Common myeloid progenitor, CD34-positive (primary cell): Measurements from ENCODE around the gene MT1A.
"Not testable (repeated sequence)": the region's sequence is repeated elsewhere in the genome, so short reads cannot be mapped to it uniquely, and the experiment has no call there.

ENCODE experiments used
- CTCF ChIA-PET: fragments of 350-600 bp; sonication (Branson Sonifier 250); formaldehyde crosslinking; loops from one replicate; lab custom pipeline; 2021; ENCODE audit warnings: antibody characterized with exemption; lab: Charles Lee
- POLR2A ChIA-PET: fragments of 350-600 bp; sonication (Branson Sonifier 250); formaldehyde crosslinking; loops from one replicate; lab custom pipeline; 2021; ENCODE audit warnings: antibody characterized with exemption; lab: Charles Lee
- DNase-seq, 3 donors: peaks; one replicate each; pipeline versions ENCODE4 v3.0.0 to v3.0.0-alpha.2; 2013
- H3K27ac ChIP-seq, 2 experiments: 1 replicate in 1 of 2; 2 replicates in 1 of 2; pipeline ENCODE4 v1.7.0; 2013; ENCODE audit warnings: inconsistent platforms in 2 of 2, low read length in 2 of 2, mild to moderate bottlenecking in 2 of 2, low read depth in 1 of 2, moderate library complexity in 1 of 2; ENCODE audit not compliant: severe bottlenecking in 2 of 2, insufficient read depth in 1 of 2, poor library complexity in 1 of 2
- H3K27me3 ChIP-seq, 5 experiments: replicated peaks in 2 of 5; 1 replicate in 3 of 5; 2 replicates in 2 of 5; pipeline versions ENCODE4 v1.6.1 to v1.7.0; 2013; ENCODE audit warnings: low read length in 4 of 5, mild to moderate bottlenecking in 2 of 5, moderate library complexity in 2 of 5, inconsistent platforms in 1 of 5; ENCODE audit not compliant: insufficient read depth in 5 of 5, control insufficient read depth in 4 of 5
- H3K36me3 ChIP-seq, 4 experiments: 1 replicate in 2 of 4; 2 replicates in 2 of 4; pipeline versions ENCODE4 v1.6.1 to v1.7.0; 2013; ENCODE audit warnings: low read length in 3 of 4, control low read depth in 1 of 4, mild to moderate bottlenecking in 1 of 4; ENCODE audit not compliant: control insufficient read depth in 4 of 4, insufficient read depth in 4 of 4
- H3K4me1 ChIP-seq, 4 experiments: 1 replicate in 3 of 4; 2 replicates in 1 of 4; pipeline versions ENCODE4 v1.6.1 to v1.7.1; 2013; ENCODE audit warnings: low read length in 3 of 4, mild to moderate bottlenecking in 3 of 4, control low read depth in 1 of 4, inconsistent platforms in 1 of 4, moderate library complexity in 1 of 4; ENCODE audit not compliant: control insufficient read depth in 4 of 4, insufficient read depth in 4 of 4; ENCODE audit errors: control extremely low read depth in 1 of 4
- H3K4me3 ChIP-seq, 7 experiments: 1 replicate in 4 of 7; 2 replicates in 3 of 7; pipeline versions ENCODE4 v1.5.1 to v1.7.0; 2013; ENCODE audit warnings: mild to moderate bottlenecking in 7 of 7, low read length in 6 of 7, moderate library complexity in 6 of 7, inconsistent platforms in 2 of 7, low read depth in 2 of 7, control low read depth in 1 of 7; ENCODE audit not compliant: insufficient read depth in 4 of 7, control insufficient read depth in 1 of 7; ENCODE audit errors: extremely low read depth in 1 of 7
- H3K9me3 ChIP-seq, 5 experiments: 1 replicate in 4 of 5; 2 replicates in 1 of 5; pipeline versions ENCODE4 v1.6.1 to v1.7.1; 2013; ENCODE audit warnings: low read length in 4 of 5, mild to moderate bottlenecking in 2 of 5, inconsistent platforms in 1 of 5, low read depth in 1 of 5, moderate library complexity in 1 of 5; ENCODE audit not compliant: control insufficient read depth in 4 of 5, insufficient read depth in 2 of 5; ENCODE audit errors: control extremely low read depth in 1 of 5
- WGBS: methylation state at CpG from one replicate; pipeline ENCODE4 v1.1.5; 2013; ENCODE audit not compliant: insufficient coverage; 5-methylcytosine and 5-hydroxymethylcytosine counted together

The MT1A gene

GRCh38 chr16:56616608-56617211 lies 21.8 kb upstream of the MT1A start:
- Histone ChIP-seq H3K27ac (no peak overlapping the region), H3K4me1 (peaks cover 0 to 12% (median 9%) of the 10 kb centered on the region in 4 experiments), H3K36me3 (no peaks in the 10 kb centered on the region), H3K4me3 (peak overlapping the region in 6 of 7 experiments; percentile 29 to 64 (median 46)), H3K27me3 (peaks cover 2 to 37% (median 28%) of the 10 kb centered on the region in 5 experiments), H3K9me3 (no peaks in the 10 kb centered on the region)
- DNase-seq, result no peak
- 52% methylated on average over 18 of the region's 23 CpGs for WGBS
- CTCF ChIA-PET, result no interaction called here
- POLR2A ChIA-PET, result no interaction called here

GRCh38 chr16:56617212-56618085 lies 21.0 kb upstream of the MT1A start:
- peaks cover 2 to 37% (median 28%) of the 10 kb centered on the region in 5 experiments for H3K27me3 ChIP-seq
- DNase-seq, result peak in 2 of 3 donors; percentile 41 to 45
- POLR2A ChIA-PET, result no interaction called here

GRCh38 chr16:56618138-56618537 lies 20.3 kb upstream of the MT1A start:
- CTCF ChIA-PET, result interaction anchor here (0.9 to 1.4 kb wide), 2 partner anchors 16 to 92 kb away, joined by 3 read pairs; no protein-coding TSS in a partner anchor
- POLR2A ChIA-PET, result no interaction called here
- no peak overlapping the region for H3K4me3 ChIP-seq
- no peaks in the 10 kb centered on the region for H3K36me3 ChIP-seq
- no peak for DNase-seq
- H3K4me1 ChIP-seq, result peaks cover 0 to 12% (median 9%) of the 10 kb centered on the region in 4 experiments
- no peak overlapping the region for H3K27ac ChIP-seq
- H3K27me3 ChIP-seq, result peaks cover 2 to 38% (median 28%) of the 10 kb centered on the region in 5 experiments
- 73% methylated on average over 6 of the region's 6 CpGs for WGBS
- no peaks in the 10 kb centered on the region for H3K9me3 ChIP-seq

More at GRCh38 chr16:56617212-56618085, 21.0 kb upstream of the MT1A start:
- WGBS, result 2% methylated on average over 40 of the region's 41 CpGs
- no peaks in the 10 kb centered on the region for H3K9me3 ChIP-seq
- H3K4me1 ChIP-seq, result peaks cover 0 to 12% (median 9%) of the 10 kb centered on the region in 4 experiments
- H3K36me3 ChIP-seq, result no peaks in the 10 kb centered on the region
- no peak overlapping the region for H3K27ac ChIP-seq
- H3K4me3 ChIP-seq, result peak overlapping the region; percentile 10 to 64 (median 37)
- CTCF ChIA-PET, result interaction anchor here (0.6 to 1.4 kb wide), 3 partner anchors 17 to 107 kb away, joined by 3 read pairs; no protein-coding TSS in a partner anchor

GRCh38 chr16:56620339-56620897 lies 18.0 kb upstream of the MT1A start:
- Histone ChIP-seq H3K4me3 (no peak overlapping the region), H3K27ac (no peak overlapping the region), H3K27me3 (peaks cover 2 to 57% (median 34%) of the 10 kb centered on the region in 5 experiments), H3K9me3 (no peaks in the 10 kb centered on the region), H3K4me1 (peaks cover 0 to 18% (median 12%) of the 10 kb centered on the region in 4 experiments), H3K36me3 (no peaks in the 10 kb centered on the region)
- ChIA-PET CTCF (interaction anchor here (0.8 to 1.6 kb wide), 4 partner anchors 8 to 19 kb away, joined by 3 to 4 read pairs (median 4); no protein-coding TSS in a partner anchor), POLR2A (no interaction called here)
- no peak for DNase-seq
- WGBS, result 100% methylated on average over 4 of the region's 8 CpGs

- H3K27me3 ChIP-seq, result peaks cover 0 to 64% (median 37%) of the 10 kb centered on the region in 5 experiments
- peaks cover 0 to 24% (median 16%) of the 10 kb centered on the region in 4 experiments for H3K4me1 ChIP-seq
- H3K4me3 ChIP-seq, DNase-seq, H3K27ac ChIP-seq, H3K36me3 ChIP-seq, POLR2A ChIA-PET, H3K9me3 ChIP-seq: not testable (repeated sequence)
- CTCF ChIA-PET, result interaction anchor here (1.2 to 1.6 kb wide), 2 partner anchors 10 to 14 kb away, joined by 3 to 4 read pairs; no protein-coding TSS in a partner anchor
- WGBS, result 98% methylated on average over 4 of the region's 4 CpGs
Observed at GRCh38 chr16:56621665-56622445, 16.6 kb upstream of the MT1A start.

- POLR2A ChIA-PET, H3K4me3 ChIP-seq, H3K9me3 ChIP-seq, DNase-seq, H3K27ac ChIP-seq, H3K36me3 ChIP-seq: not testable (repeated sequence)
- CTCF ChIA-PET, result interaction anchor here (1.1 to 2.0 kb wide), 4 partner anchors 10 to 19 kb away, joined by 3 to 7 read pairs (median 5); no protein-coding TSS in a partner anchor
- Histone ChIP-seq H3K27me3 (peaks cover 0 to 60% (median 29%) of the 10 kb centered on the region in 5 experiments), H3K4me1 (peaks cover 0 to 15% (median 7%) of the 10 kb centered on the region in 4 experiments)
- 100% methylated on average over 2 of the region's 5 CpGs for WGBS
Observed at GRCh38 chr16:56623184-56623583, 15.3 kb upstream of the MT1A start.
